GM18868 (cell line): ENCODE measurements around the gene GTF2F2.
A peak's percentile ranks its signal among the peaks of the same experiment; 100 is the strongest.
"Not testable (repeated sequence)": the region's sequence is repeated elsewhere in the genome, so short reads cannot be mapped to it uniquely, and the experiment has no call there.

Source experiments
- ATAC-seq: cut with Tn5 transposase; IDR thresholded peaks from one replicate; pipeline ENCODE4 v1.9.1; 2021; ENCODE audit warnings: mild to moderate bottlenecking, moderate library complexity; ENCODE audit not compliant: unreplicated experiment

The GTF2F2 gene

GRCh38 chr13:45244736-45245135, 124.4 kb downstream of the GTF2F2 start:
- ATAC-seq: not testable (repeated sequence)

GRCh38 chr13:45249662-45250061, 129.4 kb downstream of the GTF2F2 start:
- ATAC-seq: no peak

- ATAC-seq: no peak
Observed at GRCh38 chr13:45254396-45254795, 134.1 kb downstream of the GTF2F2 start.

DNA sequence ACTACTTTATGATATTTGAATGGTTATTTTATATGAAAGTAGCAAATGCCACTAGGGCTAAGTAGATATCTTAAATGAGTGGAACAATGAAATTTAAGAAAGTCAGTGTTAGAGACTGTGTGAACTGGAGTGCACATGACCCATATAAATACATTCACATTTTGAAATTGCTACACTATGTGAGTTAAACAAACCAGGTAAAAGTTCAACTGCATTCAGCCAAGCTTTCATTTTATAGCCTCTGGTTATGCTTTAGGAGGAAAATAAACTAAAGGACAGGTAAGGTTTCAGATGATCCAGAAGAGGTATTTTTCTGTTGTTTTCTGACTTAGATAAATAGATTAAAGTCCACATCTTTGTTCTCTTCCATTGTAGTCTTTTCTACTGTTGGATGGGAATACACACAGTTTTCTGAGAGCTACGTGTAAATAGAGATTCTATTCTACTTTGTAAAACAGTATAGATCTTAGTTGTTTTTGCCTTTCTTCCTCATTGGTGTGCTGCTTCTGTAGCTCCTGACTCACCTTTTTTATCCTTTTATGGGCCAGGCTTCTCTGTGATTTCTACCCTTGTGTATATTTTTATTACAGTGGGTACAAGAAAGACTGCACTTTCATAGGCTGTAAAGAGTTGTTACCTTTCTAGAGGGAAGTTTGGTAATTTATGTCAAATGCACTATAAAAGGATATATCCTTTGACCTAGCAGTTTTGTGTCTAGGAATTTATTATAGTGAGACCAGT, 135.1 kb downstream of the GTF2F2 start:
- ATAC-seq: no peak

DNA sequence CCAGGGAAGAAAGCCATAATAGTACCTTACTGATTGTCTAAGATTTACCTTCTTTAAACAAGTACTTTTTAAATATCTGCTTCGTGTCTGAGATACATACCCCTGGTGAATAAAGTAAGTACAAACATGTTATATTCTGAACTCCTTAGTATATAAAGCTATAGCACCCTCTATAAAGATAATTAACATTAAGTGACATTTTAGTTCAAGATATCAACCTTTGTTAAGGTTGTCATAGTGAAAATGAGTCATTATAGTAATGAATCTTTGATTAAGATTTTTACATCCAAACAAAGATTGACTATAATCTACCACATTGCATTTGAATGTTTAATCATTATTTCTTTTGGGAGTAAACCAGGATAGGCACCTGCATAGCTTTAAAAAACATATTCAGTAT, 135.9 kb downstream of the GTF2F2 start:
- ATAC-seq: no peak

GRCh38 chr13:45257638-45258333, 137.5 kb downstream of the GTF2F2 start:
- no peak for ATAC-seq

- ATAC-seq: no peak
Observed at GRCh38 chr13:45258334-45258675, 138.0 kb downstream of the GTF2F2 start.

GRCh38 chr13:45267215-45267614, 146.9 kb downstream of the GTF2F2 start:
- ATAC-seq: no peak

DNA sequence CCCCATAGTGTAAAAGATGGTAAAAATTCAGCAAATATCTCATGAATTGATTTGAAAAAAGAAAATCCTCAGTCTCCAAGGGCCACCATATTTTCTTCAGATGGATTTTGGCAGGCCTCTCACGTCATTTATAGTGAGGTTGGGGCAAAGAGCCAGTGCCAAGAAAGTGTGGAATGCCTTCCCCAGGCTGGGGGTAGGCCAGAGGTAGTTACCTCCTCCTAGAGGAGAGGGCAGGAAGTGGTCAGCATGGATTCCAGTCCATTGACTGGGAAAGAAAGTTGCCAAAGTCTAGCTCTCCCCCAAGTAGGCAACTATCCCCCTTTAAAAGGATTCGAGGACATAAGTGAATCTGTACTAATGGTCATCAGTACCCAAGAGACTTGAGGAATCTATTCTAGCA, 148.9 kb downstream of the GTF2F2 start:
- no peak for ATAC-seq

GRCh38 chr13:45276913-45277312, 156.6 kb downstream of the GTF2F2 start:
- no peak for ATAC-seq

DNA sequence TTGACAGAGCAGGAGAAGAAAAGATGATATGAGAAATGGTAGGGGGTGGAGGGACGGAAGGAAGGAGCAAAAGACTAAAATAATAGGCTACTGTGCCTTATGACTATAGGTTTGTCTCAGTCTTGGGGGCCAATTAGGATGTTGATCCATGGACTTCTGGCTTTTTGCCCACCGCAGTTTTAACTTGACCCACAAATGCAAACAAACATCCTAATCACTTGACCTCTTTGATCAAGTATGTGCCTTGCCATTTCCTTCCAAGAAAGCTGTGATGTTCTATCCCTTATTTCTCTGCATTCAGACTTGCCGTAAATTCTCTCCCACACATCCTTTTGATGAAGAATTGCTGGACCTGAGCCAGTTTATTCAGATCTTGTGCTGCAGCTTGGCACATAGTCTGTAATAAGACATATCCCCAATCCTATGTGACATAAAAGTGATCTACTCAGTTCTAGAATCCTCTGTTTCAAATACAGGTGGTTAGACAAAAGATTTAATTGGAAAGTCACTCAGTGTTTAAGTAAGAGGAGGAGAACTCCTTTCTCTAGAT, 157.9 kb downstream of the GTF2F2 start:
- no peak for ATAC-seq

DNA sequence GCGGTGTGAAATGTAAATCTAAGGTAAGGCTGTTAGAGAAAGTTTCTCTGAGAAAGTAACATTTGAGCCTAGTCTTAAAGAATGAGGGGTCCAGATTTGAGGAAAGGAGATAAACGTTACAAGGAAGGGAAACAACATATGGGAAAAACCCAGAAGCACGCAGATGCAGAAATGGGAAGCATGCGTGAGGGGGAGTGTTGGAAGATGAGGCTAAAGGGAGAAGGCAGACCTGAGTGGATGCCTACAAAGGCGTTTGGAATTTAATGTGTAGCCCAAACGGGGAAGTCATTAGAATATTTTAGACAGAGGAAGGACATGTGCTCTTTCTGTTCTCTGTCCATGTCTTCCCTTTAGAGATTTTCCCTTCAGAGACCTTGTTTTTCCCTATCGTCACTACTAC, 159.7 kb downstream of the GTF2F2 start:
- ATAC-seq: no peak

DNA sequence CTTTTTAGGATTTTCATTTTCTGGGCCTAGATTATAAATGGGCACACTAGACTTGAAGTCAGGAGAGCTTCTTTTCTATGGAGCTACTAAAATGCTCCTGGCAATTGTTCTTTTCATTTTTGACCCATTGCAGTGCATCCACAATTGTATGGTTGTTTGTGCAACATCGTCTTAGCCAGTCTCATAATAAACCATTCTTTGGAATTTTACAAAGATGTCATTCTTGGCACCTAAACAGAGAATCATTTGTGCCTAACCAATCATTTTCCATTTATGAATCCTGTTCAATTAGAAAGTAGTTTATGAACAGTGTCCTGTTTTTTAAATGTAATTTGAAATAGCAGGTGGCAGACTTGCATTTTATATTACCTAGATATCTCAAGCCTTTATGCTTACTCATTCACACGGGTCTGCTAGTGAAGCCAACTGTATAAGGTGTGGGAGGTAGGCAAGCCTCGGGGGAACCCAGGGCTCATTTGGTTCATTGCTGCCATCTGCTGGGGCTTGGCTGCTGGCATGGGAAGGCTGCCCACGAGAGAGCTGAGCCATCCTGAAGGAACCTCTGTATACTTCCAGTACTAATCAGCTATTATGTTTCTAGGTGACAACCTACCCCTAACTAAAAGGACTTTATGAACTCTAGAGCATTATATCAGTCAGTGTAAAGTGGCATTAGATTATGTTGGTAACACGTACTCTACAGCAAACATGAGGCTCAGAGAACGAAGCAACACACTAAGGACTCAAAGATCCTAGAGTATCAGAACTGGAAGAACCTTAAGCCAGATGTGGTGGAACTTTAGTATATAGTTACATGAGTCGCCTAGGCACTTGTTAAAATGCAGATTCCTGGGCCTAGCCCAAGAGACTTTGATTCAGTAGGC, 160.7 kb downstream of the GTF2F2 start:
- ATAC-seq: peak; percentile 91

- no peak for ATAC-seq
Observed at GRCh38 chr13:45282994-45283393, 162.7 kb downstream of the GTF2F2 start.

- no peak for ATAC-seq
Observed at GRCh38 chr13:45289936-45290563, 169.7 kb downstream of the GTF2F2 start.

DNA sequence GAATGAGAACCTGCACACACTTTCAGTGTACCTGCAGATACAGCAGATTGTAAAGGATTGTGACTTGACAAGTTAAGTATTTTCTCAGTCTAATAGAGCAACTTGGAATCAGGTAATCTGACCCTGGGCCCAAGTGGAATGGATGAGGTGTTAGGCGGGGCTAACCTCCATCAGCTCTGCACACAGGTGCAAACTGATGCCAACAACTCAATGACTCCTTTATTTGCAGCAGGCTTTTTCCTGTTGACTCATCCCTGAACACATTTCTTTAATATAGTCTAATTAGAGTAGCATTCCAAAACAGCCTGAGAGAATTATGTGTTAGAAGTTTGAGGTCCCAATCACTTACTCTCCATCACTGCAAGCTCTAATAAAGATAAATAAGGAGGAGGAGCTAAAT, 171.9 kb downstream of the GTF2F2 start:
- no peak for ATAC-seq

GRCh38 chr13:45295536-45295935, 175.2 kb downstream of the GTF2F2 start:
- ATAC-seq: no peak

DNA sequence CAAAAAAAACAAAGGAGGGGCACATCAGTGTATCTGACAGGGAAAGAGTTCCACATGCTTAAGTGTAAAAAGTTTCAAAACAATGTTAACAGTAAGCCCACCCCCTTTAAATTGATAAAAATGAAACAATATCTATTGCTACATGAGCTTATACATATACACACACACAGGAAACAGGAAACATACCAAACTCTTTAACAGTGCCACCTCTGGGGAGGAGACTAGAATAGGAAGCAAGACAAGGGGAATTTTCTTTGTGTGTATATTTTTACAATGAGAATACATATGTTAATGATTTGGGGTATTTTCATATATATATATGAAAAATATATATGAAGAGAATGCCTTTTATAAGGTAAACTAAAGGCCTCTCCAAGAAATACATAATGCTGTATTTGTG, 175.9 kb downstream of the GTF2F2 start:
- no peak for ATAC-seq

DNA sequence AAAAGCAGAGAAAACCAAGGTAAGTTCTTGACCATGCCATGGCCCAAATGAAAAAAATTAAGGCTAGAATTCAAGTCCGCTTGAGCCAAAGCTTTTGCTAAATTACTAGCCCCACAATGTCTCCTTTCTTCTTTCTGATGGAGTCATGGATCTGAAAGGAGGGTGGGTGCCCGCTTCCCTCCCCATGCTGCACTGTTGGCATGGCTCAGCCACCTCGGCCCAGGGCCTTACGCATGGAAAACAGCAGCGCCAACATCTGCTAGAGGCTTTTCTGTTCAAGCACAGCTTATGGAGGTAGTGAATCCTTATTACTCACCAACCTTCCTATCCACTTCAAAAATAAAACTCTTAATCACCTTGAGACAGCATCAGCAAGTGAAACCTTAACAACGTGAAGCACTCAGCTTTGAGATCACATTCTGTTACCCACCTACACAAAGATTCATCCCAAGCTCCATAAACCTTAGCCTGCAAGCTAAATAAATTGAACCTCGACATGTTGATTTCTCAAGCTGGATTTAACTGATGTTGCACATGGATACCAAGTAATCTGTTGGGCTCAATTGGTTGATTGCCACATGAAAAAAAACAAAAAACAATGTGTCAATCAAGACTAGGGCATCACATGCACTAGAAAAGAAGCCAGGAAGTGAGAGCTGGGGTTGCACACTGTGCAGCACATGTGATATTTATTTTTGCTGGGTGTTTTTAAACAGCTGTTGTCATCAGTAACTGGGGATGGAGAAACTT, 177.3 kb downstream of the GTF2F2 start:
- peak; percentile 87 for ATAC-seq

DNA sequence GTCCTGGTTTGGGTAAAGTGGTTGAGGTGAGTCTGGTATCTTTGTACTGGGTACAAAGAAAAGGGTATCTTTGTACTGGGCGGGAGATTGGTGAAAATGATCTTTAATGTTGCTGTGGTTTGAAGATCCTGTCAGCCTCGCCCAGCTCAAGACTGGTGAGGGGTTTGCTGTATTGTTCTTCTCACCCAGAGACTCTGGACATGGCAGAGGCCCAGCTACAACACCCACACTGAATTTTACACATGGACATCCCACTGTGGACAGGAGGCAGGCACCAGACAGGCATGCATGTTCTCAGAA, 177.8 kb downstream of the GTF2F2 start:
- ATAC-seq: no peak
